CD4-positive, alpha-beta T cell treated with Interleukin-6 at 100 ng/mL for 8 hours (primary cell): Measurements from ENCODE around the gene RHO.

ENCODE experiments used
- DNase-seq: peaks from one replicate; pipeline ENCODE4 v3.0.0-alpha.2; 2020; ENCODE audit warnings: mixed read lengths, low spot score

The RHO gene

GRCh38 chr3:129519896-129520715, 8.3 kb upstream of the RHO start:
- DNase-seq = no peak

GRCh38 chr3:129520960-129521359, 7.5 kb upstream of the RHO start:
- no peak for DNase-seq

- DNase-seq = no peak
These were observed 6.8 kb upstream of the RHO start for GRCh38 chr3:129521611-129522010.

- no peak for DNase-seq
These were observed 5.5 kb upstream of the RHO start for GRCh38 chr3:129522953-129523352.

GRCh38 chr3:129524081-129524480, 4.4 kb upstream of the RHO start:
- no peak for DNase-seq

GRCh38 chr3:129525341-129525968, 3.0 kb upstream of the RHO start:
- no peak for DNase-seq

GRCh38 chr3:129526121-129526900, 2.1 kb upstream of the RHO start:
- DNase-seq = no peak

- DNase-seq = no peak
These were observed 1.2 kb upstream of the RHO start for GRCh38 chr3:129527262-129527661.

GRCh38 chr3:129529436-129530210, 1.2 kb downstream of the RHO start:
- no peak for DNase-seq

- DNase-seq = no peak
These were observed 1.9 kb downstream of the RHO start for GRCh38 chr3:129530251-129530791.

GRCh38 chr3:129530821-129531220, 2.4 kb downstream of the RHO start:
- no peak for DNase-seq

GRCh38 chr3:129531699-129532098, 3.3 kb downstream of the RHO start:
- no peak for DNase-seq

- DNase-seq = no peak
These were observed 3.8 kb downstream of the RHO start for GRCh38 chr3:129532261-129532660.

GRCh38 chr3:129533406-129533805, 5.0 kb downstream of the RHO start:
- DNase-seq = no peak

GRCh38 chr3:129534428-129535027, 6.1 kb downstream of the RHO start:
- no peak for DNase-seq

- DNase-seq = no peak
These were observed 6.6 kb downstream of the RHO start for GRCh38 chr3:129535075-129535474.

- DNase-seq = no peak
These were observed 7.9 kb downstream of the RHO start for GRCh38 chr3:129536374-129536667.

GRCh38 chr3:129536804-129537203, 8.4 kb downstream of the RHO start:
- no peak for DNase-seq

GRCh38 chr3:129539206-129539605, 10.8 kb downstream of the RHO start:
- DNase-seq = no peak

GRCh38 chr3:129540776-129541516, 12.5 kb downstream of the RHO start:
- no peak for DNase-seq

- no peak for DNase-seq
These were observed 14.3 kb downstream of the RHO start for GRCh38 chr3:129542747-129543146.
